Stimulated activated naive B cell treated with anti-CD40 and anti-IgM and Interleukin-4, amounts not matched to agents 10 μg/mL and 1 μg/mL and 100 μg/mL, for 72 hours (primary cell): ENCODE data around the gene MOGAT2.

Source experiments
- ATAC-seq, 2 donors: fragments of 150-1000 bp; cut with Tn5 transposase; replicated peaks; 2 replicates each; pipeline ENCODE4 v1.10.0; 2021; ENCODE audit warnings: moderate library complexity in 1 of 2
- DNase-seq: peaks from one replicate; pipeline ENCODE4 v3.0.0; 2021
- H3K27ac Mint-ChIP-seq: one replicate; pipeline ENCODE4 v1.8.0; 2022; ENCODE audit warnings: mild to moderate bottlenecking, mixed read lengths
- H3K27me3 Mint-ChIP-seq, 2 donors: one replicate each; pipeline ENCODE4 v1.8.0; 2022; ENCODE audit warnings: mixed read lengths in 2 of 2
- H3K36me3 Mint-ChIP-seq, 2 donors: one replicate each; pipeline ENCODE4 v1.8.0; 2022; ENCODE audit warnings: mixed read lengths in 2 of 2, mild to moderate bottlenecking in 1 of 2
- H3K4me1 Mint-ChIP-seq, 2 donors: one replicate each; pipeline ENCODE4 v1.8.0; 2022; ENCODE audit warnings: mixed read lengths in 2 of 2, mild to moderate bottlenecking in 1 of 2
- H3K4me3 Mint-ChIP-seq, 2 donors: one replicate each; pipeline ENCODE4 v1.8.0; 2022; ENCODE audit warnings: mild to moderate bottlenecking in 2 of 2, mixed read lengths in 2 of 2, moderate library complexity in 1 of 2
- H3K9me3 Mint-ChIP-seq, 2 donors: one replicate each; pipeline ENCODE4 v1.8.0; 2022; ENCODE audit warnings: mixed read lengths in 2 of 2, mild to moderate bottlenecking in 1 of 2

The MOGAT2 gene

DNA sequence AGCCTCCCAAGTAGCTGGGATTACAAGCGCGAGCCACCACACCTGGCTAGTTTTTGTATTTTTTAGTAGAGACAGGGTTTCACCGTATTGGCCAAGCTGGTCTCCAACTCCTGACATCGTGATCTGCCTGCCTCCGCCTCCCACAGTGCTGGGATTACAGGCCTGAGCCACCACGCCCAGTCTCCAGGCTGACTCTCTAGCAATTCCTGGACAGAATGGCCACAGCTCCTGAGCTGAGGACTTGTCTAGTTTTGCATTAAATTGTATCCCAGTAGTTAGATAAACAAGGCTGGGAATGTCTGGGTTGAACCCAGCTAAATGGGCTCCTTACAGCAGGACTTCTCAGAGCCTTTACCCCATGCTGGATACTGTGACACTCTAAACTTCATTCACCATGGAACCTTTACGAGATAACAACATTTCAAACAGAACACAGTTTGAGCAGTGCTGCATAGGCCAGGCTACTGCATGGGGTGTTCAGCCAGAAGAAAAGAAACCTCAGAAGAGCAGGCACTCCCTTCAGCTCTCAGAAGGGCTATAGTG lies 13.9 kb upstream of the MOGAT2 start:
- Mint-ChIP-seq H3K27ac (no peak overlapping the region), H3K36me3 (no peaks in the 10 kb centered on the region), H3K27me3 (peaks cover 18 to 21% of the 10 kb centered on the region in 2 donors), H3K9me3 (no peaks in the 10 kb centered on the region), H3K4me3 (no peak overlapping the region), H3K4me1 (peaks cover 13 to 16% of the 10 kb centered on the region in 2 donors)
- DNase-seq (no peak), ATAC-seq (no peak)

GRCh38 chr11:75705541-75705940 lies 12.1 kb upstream of the MOGAT2 start:
- H3K9me3 Mint-ChIP-seq = no peaks in the 10 kb centered on the region
- DNase-seq (no peak), ATAC-seq (no peak)
- H3K27me3 Mint-ChIP-seq = peaks cover 6 to 11% of the 10 kb centered on the region in 2 donors
- peak overlapping the region; percentile 81 for H3K27ac Mint-ChIP-seq
- H3K4me3 Mint-ChIP-seq = peak overlapping the region in 1 of 2 donors; percentile 1
- no peaks in the 10 kb centered on the region for H3K36me3 Mint-ChIP-seq
- H3K4me1 Mint-ChIP-seq = peaks cover 13 to 16% of the 10 kb centered on the region in 2 donors

DNA sequence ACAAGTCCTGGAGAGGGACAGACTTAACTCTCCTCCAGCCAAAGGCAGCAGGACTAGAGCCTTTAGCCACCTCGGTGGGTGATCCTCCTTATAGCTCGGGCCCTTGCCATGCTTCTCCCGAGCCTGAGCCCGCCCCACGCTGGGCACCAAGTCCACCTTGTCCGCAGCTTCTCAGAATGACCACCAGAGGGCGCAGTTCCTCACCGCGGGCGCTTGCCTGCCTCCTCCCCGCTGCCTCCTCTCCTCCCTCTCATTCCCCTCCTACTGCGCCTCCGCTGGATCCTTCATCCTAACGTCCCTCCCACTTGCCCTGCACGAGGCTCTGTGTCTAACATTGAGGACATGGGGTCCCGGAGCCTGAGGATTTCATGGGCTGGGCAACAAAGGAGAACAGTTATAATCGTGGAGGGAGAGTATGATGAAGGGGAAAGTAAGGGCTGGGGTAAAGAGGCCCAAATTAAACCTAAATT lies 11.3 kb upstream of the MOGAT2 start:
- DNase-seq (peak; percentile 49), ATAC-seq (peak; percentile 93 to 95)
- Mint-ChIP-seq H3K27me3 (peaks cover 6 to 11% of the 10 kb centered on the region in 2 donors), H3K4me1 (peaks cover 13 to 16% of the 10 kb centered on the region in 2 donors), H3K36me3 (no peaks in the 10 kb centered on the region), H3K27ac (peak overlapping the region; percentile 38), H3K9me3 (no peaks in the 10 kb centered on the region), H3K4me3 (peak overlapping the region; percentile 19 to 62)

DNA sequence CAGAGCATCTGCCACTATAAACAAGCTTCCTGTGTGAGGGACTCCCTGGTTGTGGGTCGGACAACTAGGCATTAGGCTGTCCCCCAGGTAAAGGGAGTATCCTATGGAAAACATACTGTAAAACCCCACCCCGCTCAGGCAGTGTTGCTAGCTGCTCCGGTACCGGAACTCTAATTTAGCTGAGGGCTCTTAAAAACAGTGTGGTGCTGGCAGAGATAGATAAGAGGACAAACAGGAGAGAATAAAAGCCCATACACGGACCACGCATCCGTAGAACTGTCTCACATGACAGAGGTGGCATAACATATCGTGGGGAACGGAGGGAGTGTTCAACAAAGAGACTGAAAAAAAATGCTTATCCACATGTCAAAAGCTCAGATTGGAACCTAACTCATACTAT lies 3.4 kb upstream of the MOGAT2 start:
- Mint-ChIP-seq H3K27ac (no peak overlapping the region), H3K27me3 (peaks cover 15 to 31% of the 10 kb centered on the region in 2 donors), H3K9me3 (no peaks in the 10 kb centered on the region), H3K4me3 (no peak overlapping the region), H3K36me3 (no peaks in the 10 kb centered on the region), H3K4me1 (peaks cover 9 to 14% of the 10 kb centered on the region in 2 donors)
- DNase-seq (no peak), ATAC-seq (no peak)

DNA sequence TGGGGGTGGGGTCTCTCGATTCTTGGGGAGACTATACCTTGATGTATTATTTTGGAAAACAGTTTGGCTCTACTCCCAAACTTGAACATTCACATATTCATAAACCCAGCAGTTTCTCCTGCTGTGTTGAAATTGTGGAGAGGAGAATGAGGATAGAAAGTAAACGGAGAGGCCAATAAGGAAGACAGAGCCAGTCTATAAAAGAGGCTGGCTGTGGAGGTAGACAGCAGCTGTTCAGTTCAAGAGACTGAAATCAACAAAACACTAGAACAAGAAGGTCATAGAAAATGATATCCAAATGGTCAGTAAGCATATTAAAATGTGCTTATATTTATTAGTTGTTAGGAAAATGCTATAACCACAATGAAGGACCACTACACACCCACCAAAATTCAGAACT lies 1.9 kb upstream of the MOGAT2 start:
- DNase-seq = no peak
- H3K36me3 Mint-ChIP-seq = no peaks in the 10 kb centered on the region
- H3K27me3 Mint-ChIP-seq = peaks cover 15 to 31% of the 10 kb centered on the region in 2 donors
- ATAC-seq = no peak
- peaks cover 10 to 14% of the 10 kb centered on the region in 2 donors for H3K4me1 Mint-ChIP-seq
- no peak overlapping the region for H3K4me3 Mint-ChIP-seq
- H3K9me3 Mint-ChIP-seq = no peaks in the 10 kb centered on the region
- no peak overlapping the region for H3K27ac Mint-ChIP-seq

- no peaks in the 10 kb centered on the region for H3K9me3 Mint-ChIP-seq
- ATAC-seq = no peak
- H3K27ac Mint-ChIP-seq = no peak overlapping the region
- no peak for DNase-seq
- H3K36me3 Mint-ChIP-seq = no peaks in the 10 kb centered on the region
- H3K4me1 Mint-ChIP-seq = peaks cover 10 to 14% of the 10 kb centered on the region in 2 donors
- peaks cover 15 to 31% of the 10 kb centered on the region in 2 donors for H3K27me3 Mint-ChIP-seq
- no peak overlapping the region for H3K4me3 Mint-ChIP-seq
These were observed 979 bp upstream of the MOGAT2 start for GRCh38 chr11:75716659-75717058.

- DNase-seq (no peak), ATAC-seq (peak; percentile 28)
- Mint-ChIP-seq H3K27me3 (peaks cover 15 to 23% of the 10 kb centered on the region in 2 donors), H3K9me3 (no peaks in the 10 kb centered on the region), H3K4me1 (peaks cover 10 to 14% of the 10 kb centered on the region in 2 donors), H3K4me3 (no peak overlapping the region), H3K36me3 (no peaks in the 10 kb centered on the region), H3K27ac (peak overlapping the region; percentile 81)
These were observed 1.0 kb downstream of the MOGAT2 start for GRCh38 chr11:75718419-75719339.

DNA sequence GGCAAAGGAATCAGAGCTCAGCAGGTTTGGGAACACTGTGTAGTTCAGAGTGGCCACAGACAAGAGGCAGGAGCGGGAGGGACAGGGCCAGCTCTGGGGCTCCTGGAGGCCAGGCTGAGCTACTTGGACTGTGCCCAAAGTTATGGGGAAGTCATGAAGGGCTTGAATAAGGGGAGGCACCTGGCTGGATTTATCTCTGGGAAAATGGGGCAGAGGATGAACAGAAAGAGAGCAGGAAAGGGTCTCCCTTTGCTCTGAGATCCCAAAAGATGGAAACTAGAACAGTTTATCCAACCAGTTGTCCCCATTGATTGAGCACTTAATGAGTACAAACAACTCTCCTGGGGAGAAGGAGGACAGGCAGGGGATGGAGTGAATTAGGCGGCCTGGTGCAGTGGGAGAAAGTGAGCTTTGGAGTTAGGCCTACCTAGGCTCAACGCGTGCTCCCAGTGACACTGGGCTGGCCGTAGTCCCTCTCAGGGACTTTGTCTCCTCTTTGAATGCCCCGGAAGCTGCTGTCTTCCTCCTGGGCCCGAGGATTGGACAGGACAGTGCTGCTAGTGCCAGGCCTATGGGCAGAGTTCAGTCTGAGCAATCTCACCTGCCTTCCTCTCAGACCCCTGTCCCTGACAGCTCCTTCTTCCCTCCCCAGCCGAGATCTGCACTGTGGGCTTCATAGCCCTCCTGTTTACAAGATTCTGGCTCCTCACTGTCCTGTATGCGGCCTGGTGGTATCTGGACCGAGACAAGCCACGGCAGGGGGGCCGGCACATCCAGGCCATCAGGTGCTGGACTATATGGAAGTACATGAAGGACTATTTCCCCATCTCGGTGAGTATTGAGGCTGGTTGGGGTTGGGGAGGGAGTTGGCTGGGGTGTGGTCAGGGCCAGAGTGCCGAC lies 2.0 kb downstream of the MOGAT2 start:
- Mint-ChIP-seq H3K4me3 (no peak overlapping the region), H3K27me3 (peaks cover 8 to 15% of the 10 kb centered on the region in 2 donors), H3K4me1 (peaks cover 12 to 14% of the 10 kb centered on the region in 2 donors), H3K27ac (peak overlapping the region; percentile 37), H3K9me3 (no peaks in the 10 kb centered on the region), H3K36me3 (no peaks in the 10 kb centered on the region)
- no peak for ATAC-seq
- no peak for DNase-seq

DNA sequence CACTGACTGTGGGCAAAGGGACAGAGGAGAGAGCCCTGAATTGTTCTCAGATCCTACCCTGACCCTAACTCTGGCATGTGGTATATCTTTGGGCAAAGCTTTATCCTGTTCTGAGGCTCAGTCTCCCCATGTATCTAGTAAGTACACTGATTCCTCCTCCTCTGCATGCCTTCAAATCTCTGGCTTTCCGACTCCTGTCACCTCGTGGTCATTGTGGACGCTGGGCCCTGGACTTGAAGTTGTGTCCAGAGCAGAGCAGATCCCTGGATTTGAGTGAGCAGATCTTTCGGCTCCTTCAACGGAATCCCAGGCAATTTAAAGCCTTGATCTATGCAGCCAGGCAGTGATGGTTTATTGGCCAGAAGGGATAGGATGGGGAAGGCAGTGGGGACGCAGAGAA lies 3.0 kb downstream of the MOGAT2 start:
- DNase-seq = no peak
- peaks cover 12 to 14% of the 10 kb centered on the region in 2 donors for H3K4me1 Mint-ChIP-seq
- no peaks in the 10 kb centered on the region for H3K36me3 Mint-ChIP-seq
- H3K9me3 Mint-ChIP-seq = no peaks in the 10 kb centered on the region
- H3K4me3 Mint-ChIP-seq = no peak overlapping the region
- no peak for ATAC-seq
- H3K27me3 Mint-ChIP-seq = peaks cover 8 to 15% of the 10 kb centered on the region in 2 donors
- no peak overlapping the region for H3K27ac Mint-ChIP-seq

- Mint-ChIP-seq H3K36me3 (no peaks in the 10 kb centered on the region), H3K4me3 (no peak overlapping the region), H3K4me1 (peaks cover 10 to 12% of the 10 kb centered on the region in 2 donors), H3K27ac (no peak overlapping the region), H3K9me3 (no peaks in the 10 kb centered on the region), H3K27me3 (peaks cover 0 to 6% of the 10 kb centered on the region in 2 donors)
- DNase-seq = no peak
- no peak for ATAC-seq
These were observed 4.4 kb downstream of the MOGAT2 start for GRCh38 chr11:75721852-75722668.

DNA sequence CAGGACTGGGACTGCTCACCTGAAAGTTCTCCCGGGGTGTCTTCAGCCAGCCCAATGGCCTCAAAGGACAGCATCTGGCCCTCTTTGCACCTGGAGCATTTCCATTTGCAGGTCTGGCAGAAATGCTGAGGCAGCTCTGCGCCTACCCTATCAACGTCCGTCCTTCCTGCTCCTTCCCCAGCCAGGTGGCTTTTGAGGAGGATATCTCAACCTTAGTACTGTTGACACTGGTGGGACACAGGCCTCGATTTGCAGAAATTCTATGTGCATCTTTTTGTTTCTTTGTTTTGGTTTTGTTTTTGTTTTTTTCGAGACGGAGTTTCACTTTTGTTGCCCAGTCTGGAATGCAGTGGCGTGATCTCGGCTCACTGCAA lies 5.0 kb downstream of the MOGAT2 start:
- Mint-ChIP-seq H3K27ac (no peak overlapping the region), H3K4me1 (peaks cover 9 to 10% of the 10 kb centered on the region in 2 donors), H3K27me3 (peaks cover 0 to 5% of the 10 kb centered on the region in 2 donors), H3K4me3 (no peak overlapping the region), H3K36me3 (no peaks in the 10 kb centered on the region), H3K9me3 (no peaks in the 10 kb centered on the region)
- ATAC-seq (no peak), DNase-seq (no peak)

GRCh38 chr11:75725547-75726320 lies 8.1 kb downstream of the MOGAT2 start:
- Mint-ChIP-seq H3K27ac (no peak overlapping the region), H3K36me3 (no peaks in the 10 kb centered on the region), H3K4me1 (peaks cover 0 to 2% of the 10 kb centered on the region in 2 donors), H3K4me3 (no peak overlapping the region), H3K27me3 (no peaks in the 10 kb centered on the region), H3K9me3 (no peaks in the 10 kb centered on the region)
- ATAC-seq (no peak), DNase-seq (no peak)

DNA sequence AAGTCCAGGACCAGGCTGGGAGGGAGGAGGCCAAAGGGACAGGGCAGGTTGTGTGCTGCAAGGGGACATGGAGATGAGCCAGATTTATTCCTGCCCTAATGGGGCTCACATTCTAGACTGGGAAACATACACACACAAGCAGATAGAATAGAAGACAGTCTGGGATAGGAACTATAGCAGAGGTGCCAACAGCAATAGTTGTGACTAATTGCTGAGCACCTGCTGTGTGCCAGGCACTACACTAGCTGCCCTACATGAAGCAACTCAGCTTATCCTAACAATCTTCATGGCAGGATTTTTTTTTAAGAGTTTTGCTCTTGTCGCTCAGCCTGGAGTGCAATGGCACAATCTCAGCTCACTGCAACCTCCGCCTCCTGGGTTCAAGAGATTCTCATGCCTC lies 11.4 kb downstream of the MOGAT2 start:
- ATAC-seq (no peak), DNase-seq (no peak)
- no peaks in the 10 kb centered on the region for H3K36me3 Mint-ChIP-seq
- no peak overlapping the region for H3K4me3 Mint-ChIP-seq
- no peaks in the 10 kb centered on the region for H3K9me3 Mint-ChIP-seq
- peaks cover 9 to 10% of the 10 kb centered on the region in 2 donors for H3K27me3 Mint-ChIP-seq
- H3K4me1 Mint-ChIP-seq = no peaks in the 10 kb centered on the region
- no peak overlapping the region for H3K27ac Mint-ChIP-seq
